ENCODE results near the gene AVPI1.
"Not testable (repeated sequence)": the region's sequence is repeated elsewhere in the genome, so short reads cannot be mapped to it uniquely, and the experiment has no call there.

Gene AVPI1

GRCh38 chr10:97679594-97679993 lies 7.4 kb downstream of the AVPI1 start:
- no peak for DNase-seq

GRCh38 chr10:97676770-97677581 lies 10.1 kb downstream of the AVPI1 start:
- DNase-seq: peak; percentile 44

GRCh38 chr10:97675222-97675621 lies 11.8 kb downstream of the AVPI1 start:
- DNase-seq: no peak

GRCh38 chr10:97673736-97674525 lies 13.1 kb downstream of the AVPI1 start:
- no peak for DNase-seq

GRCh38 chr10:97669571-97669970 lies 17.5 kb downstream of the AVPI1 start:
- no peak for DNase-seq

GRCh38 chr10:97667463-97667862 lies 19.6 kb downstream of the AVPI1 start:
- no peak for DNase-seq

GRCh38 chr10:97666992-97667391 lies 20.0 kb downstream of the AVPI1 start:
- DNase-seq: no peak

- DNase-seq: no peak
Measured at GRCh38 chr10:97664282-97664850, 22.7 kb downstream of the AVPI1 start.

GRCh38 chr10:97659589-97659988 lies 27.5 kb downstream of the AVPI1 start:
- DNase-seq: no peak

- DNase-seq: no peak
Measured at GRCh38 chr10:97656777-97657176, 30.3 kb downstream of the AVPI1 start.

GRCh38 chr10:97651773-97652172 lies 35.3 kb downstream of the AVPI1 start:
- DNase-seq: no peak

GRCh38 chr10:97650726-97651125 lies 36.3 kb downstream of the AVPI1 start:
- DNase-seq: no peak

- not testable (repeated sequence) for DNase-seq
Measured at GRCh38 chr10:97649405-97649750, 37.7 kb downstream of the AVPI1 start.

- no peak for DNase-seq
Measured at GRCh38 chr10:97648562-97649404, 38.3 kb downstream of the AVPI1 start.

GRCh38 chr10:97647556-97647955 lies 39.5 kb downstream of the AVPI1 start:
- DNase-seq: no peak

- DNase-seq: no peak
Measured at GRCh38 chr10:97644936-97645335, 42.1 kb downstream of the AVPI1 start.

GRCh38 chr10:97643441-97643985 lies 43.5 kb downstream of the AVPI1 start:
- no peak for DNase-seq

- not testable (repeated sequence) for DNase-seq
Measured at GRCh38 chr10:97642471-97643159, 44.4 kb downstream of the AVPI1 start.

- DNase-seq: no peak
Measured at GRCh38 chr10:97640868-97641811, 45.9 kb downstream of the AVPI1 start.

- DNase-seq: peak; percentile 96
Measured at GRCh38 chr10:97640174-97640867, 46.7 kb downstream of the AVPI1 start, which contains the start of gene PI4K2A. TSS of gene PI4K2A (plus strand) at chr10:97640671. CDS start at chr10:97640743, 72 bp downstream.
